ENCODE measurements around the gene BTBD6. TPM values are rescaled to one million over a fixed set of nuclear protein-coding genes. Genes with fewer than 3 reads are reported as not detected.

The BTBD6 gene
- total and polyA plus RNA-seq, 8 donors, result 32.7 to 52.6 (median 41.2) TPM

DNA sequence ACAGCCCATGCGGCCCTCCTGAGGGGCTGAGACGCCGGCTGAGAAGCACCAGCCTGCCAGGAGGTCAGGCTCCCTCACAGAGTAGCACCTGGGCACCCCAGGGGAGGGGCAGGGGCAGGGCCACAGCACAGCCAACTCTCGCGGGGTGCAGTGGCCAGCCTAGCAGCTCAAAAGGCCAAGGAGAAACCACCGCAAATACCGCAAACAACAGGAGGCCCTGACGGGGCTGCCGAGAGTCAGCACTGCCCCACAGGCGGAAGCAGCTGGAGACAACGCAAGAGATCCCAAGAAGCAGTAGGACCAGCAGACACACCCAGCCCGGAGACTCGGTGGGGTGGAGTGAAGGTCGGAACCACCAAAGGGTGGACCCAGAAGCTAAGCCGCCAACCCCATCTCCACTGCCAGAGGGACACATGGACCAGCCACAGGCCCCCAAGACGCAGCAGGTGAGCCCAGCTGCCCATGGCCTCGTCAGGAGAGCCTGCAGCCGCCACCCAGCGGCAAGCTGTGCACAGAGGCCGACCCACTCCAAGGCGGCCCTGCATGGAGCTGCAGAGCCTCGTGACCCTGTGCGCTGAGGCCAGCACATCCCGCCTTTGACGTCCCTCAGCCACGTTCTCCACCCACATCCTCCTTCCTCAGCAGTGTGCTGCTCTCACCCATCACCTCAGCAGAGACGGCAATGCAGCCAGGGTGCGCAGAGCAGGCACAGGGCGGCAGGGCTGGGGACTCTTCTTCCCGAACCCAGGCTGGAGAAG lies 31.7 kb upstream of the BTBD6 start:
- H3K4me3 ChIP-seq, result no peak overlapping the region
- DNase-seq (no peak), ATAC-seq (no peak)
- TF ChIP-seq CTCF (IDR thresholded peaks at IDR 0.05), result no peak
- H3K27me3 ChIP-seq, result no peaks in the 10 kb centered on the region
- H3K27ac ChIP-seq, result no peak overlapping the region
- intact Hi-C loops (cut with DNase I), result loop anchor here in 1 of 2 donors (10.0 kb wide), 1 partner anchor 48 kb away; no protein-coding TSS in a partner anchor
- peaks cover 0 to 83% of the 10 kb centered on the region in 2 donors for H3K36me3 ChIP-seq
- H3K9me3 ChIP-seq, result no peaks in the 10 kb centered on the region
- H3K4me1 ChIP-seq, result no peaks in the 10 kb centered on the region

DNA sequence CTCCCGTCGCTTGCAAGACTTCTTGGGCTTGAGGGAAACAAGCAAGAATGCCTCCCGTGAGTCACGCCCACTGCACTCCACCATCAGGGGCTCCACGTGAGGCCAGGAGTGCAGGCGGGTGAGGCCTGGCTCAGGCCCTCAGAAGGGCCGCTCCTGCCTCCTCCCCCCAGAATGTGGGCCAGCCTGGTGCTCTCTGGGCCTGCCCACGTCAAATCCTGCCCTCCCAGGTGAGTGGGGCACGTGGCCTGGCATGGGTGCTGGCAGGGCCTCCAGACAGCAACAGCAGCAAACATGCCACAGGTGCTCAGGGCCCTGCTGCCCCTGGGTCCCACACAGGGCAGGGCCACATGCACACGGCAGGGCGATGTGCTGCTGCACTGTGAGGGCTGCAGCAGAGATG lies 30.6 kb upstream of the BTBD6 start:
- intact Hi-C loops (cut with DNase I), result loop anchor here in 1 of 2 donors (10.0 kb wide), 1 partner anchor 47 kb away; no protein-coding TSS in a partner anchor
- no peaks in the 10 kb centered on the region for H3K9me3 ChIP-seq
- H3K4me1 ChIP-seq, result no peaks in the 10 kb centered on the region
- ATAC-seq (peak; percentile 92), DNase-seq (peak in 1 of 4 donors; percentile 85)
- H3K4me3 ChIP-seq, result no peak overlapping the region
- H3K36me3 ChIP-seq, result peaks cover 0 to 76% of the 10 kb centered on the region in 2 donors
- no peaks in the 10 kb centered on the region for H3K27me3 ChIP-seq
- TF ChIP-seq CTCF (IDR thresholded peaks at IDR 0.05), result no peak
- no peak overlapping the region for H3K27ac ChIP-seq

DNA sequence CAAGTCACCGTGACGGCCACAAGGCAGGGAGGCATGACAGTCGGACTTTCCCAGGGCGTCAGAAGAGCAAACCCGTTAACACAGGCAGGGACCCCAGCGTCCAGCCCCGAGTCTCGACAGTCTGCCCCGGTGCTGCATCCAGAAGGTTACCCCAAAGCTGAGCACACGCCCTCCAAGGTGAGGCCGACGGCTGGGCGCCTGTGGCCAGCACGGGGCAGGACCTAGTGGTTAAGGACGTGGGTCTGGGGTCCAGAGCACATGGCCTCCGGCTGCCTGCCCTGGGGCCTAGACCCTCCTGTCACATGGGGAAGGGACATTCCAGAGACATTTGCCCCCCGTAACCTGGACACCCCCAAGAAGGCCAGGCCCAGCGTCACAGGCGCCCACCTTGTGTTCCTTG lies 29.7 kb upstream of the BTBD6 start:
- Histone ChIP-seq H3K4me3 (no peak overlapping the region), H3K27ac (no peak overlapping the region), H3K36me3 (peaks cover 0 to 70% of the 10 kb centered on the region in 2 donors), H3K4me1 (no peaks in the 10 kb centered on the region), H3K9me3 (no peaks in the 10 kb centered on the region), H3K27me3 (no peaks in the 10 kb centered on the region)
- intact Hi-C loops (cut with DNase I), result loop anchor here in 1 of 2 donors (10.0 kb wide), 1 partner anchor 46 kb away; no protein-coding TSS in a partner anchor
- ATAC-seq (no peak), DNase-seq (no peak)
- TF ChIP-seq CTCF (IDR thresholded peaks at IDR 0.05), result no peak

GRCh38 chr14:105219043-105219612 lies 29.2 kb upstream of the BTBD6 start:
- no peak for DNase-seq
- no peak overlapping the region for H3K27ac ChIP-seq
- no peak overlapping the region for H3K4me3 ChIP-seq
- ATAC-seq, result no peak
- H3K27me3 ChIP-seq, result no peaks in the 10 kb centered on the region
- TF ChIP-seq CTCF (IDR thresholded peaks at IDR 0.05), result no peak
- intact Hi-C loops (cut with DNase I), result loop anchor here in 1 of 2 donors (10.0 kb wide), 1 partner anchor 46 kb away; no protein-coding TSS in a partner anchor
- H3K4me1 ChIP-seq, result no peaks in the 10 kb centered on the region
- H3K36me3 ChIP-seq, result peaks cover 0 to 65% of the 10 kb centered on the region in 2 donors
- no peaks in the 10 kb centered on the region for H3K9me3 ChIP-seq

DNA sequence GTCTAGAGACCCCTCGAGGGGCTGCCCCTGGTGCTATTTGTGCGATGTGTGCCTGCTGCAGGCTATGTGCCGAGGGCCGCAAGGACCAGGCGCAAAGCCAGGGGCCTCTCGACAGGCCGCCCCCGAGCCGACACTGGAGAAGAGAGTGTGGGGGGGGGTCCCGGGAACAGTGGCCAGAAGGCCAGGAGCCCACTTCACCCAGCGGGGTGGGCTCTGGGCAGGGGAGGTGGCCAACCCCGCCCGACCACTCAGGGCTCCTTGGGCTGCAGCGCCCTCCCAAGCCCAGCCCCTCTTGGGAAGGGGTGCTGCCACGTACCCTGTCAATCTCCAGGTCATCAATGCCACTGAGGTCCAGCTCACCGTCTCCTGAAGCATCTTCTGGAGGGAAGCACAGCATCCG lies 28.6 kb upstream of the BTBD6 start:
- H3K27ac ChIP-seq, result no peak overlapping the region
- DNase-seq (no peak), ATAC-seq (no peak)
- no peaks in the 10 kb centered on the region for H3K9me3 ChIP-seq
- H3K36me3 ChIP-seq, result peaks cover 0 to 58% of the 10 kb centered on the region in 2 donors
- no peak for TF ChIP-seq CTCF (IDR thresholded peaks at IDR 0.05)
- H3K4me1 ChIP-seq, result no peaks in the 10 kb centered on the region
- no peak overlapping the region for H3K4me3 ChIP-seq
- intact Hi-C loops (cut with DNase I), result loop anchor here in 1 of 2 donors (10.0 kb wide), 1 partner anchor 45 kb away; no protein-coding TSS in a partner anchor
- no peaks in the 10 kb centered on the region for H3K27me3 ChIP-seq

Measured in left lung (tissue), 10 donors.